NOMO-1 (cell line): ENCODE data around the gene PTF1A.

Source experiments
- DNase-seq, 2 experiments: peaks; one replicate each; lab custom pipeline; 2025; ENCODE audit not compliant: unreplicated experiment in 2 of 2; lab: John Stamatoyannopoulos, UW

The PTF1A gene, protein sequence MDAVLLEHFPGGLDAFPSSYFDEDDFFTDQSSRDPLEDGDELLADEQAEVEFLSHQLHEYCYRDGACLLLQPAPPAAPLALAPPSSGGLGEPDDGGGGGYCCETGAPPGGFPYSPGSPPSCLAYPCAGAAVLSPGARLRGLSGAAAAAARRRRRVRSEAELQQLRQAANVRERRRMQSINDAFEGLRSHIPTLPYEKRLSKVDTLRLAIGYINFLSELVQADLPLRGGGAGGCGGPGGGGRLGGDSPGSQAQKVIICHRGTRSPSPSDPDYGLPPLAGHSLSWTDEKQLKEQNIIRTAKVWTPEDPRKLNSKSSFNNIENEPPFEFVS

DNA sequence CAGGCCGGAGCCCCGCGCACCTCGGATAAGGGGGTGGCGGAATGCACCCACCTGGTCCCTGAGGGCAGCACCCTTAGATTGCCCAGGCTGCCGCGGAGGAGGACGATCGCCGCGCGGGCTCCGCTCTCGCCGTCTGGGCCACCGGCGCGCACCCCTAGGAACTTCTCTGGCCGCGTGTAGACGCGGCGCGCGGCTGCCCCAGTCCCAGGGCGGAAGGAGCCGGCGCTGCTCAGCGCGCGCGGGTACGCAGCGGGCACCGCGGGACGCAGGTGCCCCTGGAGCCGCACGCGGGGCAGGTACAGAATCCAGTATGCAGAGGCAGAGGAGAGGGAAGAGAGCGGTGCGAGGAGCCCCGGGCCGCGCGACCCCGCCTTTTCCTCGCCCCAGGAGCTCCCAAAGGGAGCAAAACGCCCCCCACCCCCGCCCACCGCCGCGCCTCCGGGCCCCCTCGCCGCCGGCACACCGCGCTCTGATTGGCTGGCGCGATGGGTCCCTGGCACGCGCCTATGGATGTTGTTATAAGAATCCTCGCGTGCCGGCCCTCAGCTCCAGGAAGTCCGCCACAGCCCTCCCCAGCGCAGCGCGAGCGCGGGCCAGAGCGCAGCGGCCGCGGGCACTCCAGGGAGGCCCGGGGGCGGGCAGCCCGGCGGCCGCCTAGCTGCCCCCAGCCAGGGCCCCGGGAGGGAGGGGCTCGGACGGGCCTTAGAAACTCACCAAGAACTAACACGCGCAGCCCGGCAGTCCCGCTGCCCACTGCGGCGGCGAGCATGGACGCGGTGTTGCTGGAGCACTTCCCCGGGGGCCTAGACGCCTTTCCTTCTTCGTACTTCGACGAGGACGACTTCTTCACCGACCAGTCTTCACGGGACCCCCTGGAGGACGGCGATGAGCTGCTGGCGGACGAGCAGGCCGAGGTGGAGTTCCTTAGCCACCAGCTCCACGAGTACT lies at the start of gene PTF1A:
TSS of gene PTF1A (plus strand) at position 549 of the 948 bp plus-strand sequence. CDS start at position 768, 219 bp downstream.
- no peak for DNase-seq

DNA sequence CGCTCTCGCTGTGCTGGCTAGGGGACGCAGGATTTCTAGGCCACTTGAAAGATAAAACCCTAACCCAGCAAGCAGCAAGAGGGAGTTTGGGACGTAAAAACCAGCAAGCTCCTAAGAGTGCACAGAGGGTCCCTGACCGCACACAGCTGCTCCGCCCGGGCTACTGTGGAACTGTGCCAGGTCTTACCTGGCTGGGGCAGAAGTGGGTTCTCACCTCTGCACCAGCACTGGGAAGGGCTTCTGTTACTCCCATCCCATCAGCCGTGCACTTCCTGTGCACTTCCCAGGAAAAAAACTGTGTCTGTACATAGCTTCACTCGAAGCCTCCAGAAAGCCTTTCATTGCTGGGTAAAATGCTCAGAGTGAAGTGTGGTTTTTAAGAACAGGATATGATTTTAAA lies 45.9 kb upstream of the PTF1A start:
- DNase-seq = no peak

DNA sequence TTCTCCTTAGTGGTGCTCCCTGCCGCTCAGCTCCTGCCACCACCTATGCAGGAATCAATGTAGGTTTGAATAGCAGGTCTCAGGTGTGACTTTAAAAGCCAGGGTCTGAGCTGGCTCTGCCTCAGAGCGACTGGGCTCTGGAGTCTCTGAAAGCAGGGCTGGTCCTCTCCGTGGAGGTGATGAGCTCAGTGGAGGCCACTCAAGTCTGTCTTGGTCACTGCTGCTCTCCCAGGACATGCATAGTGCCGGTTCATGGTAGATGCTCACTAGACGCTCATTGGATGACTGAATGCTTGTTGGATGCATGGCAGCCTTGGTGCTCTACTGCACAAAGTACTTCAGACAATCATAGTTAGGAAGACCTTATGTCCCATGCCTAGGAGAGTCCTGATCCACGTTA lies 45.1 kb upstream of the PTF1A start:
- DNase-seq = no peak

DNA sequence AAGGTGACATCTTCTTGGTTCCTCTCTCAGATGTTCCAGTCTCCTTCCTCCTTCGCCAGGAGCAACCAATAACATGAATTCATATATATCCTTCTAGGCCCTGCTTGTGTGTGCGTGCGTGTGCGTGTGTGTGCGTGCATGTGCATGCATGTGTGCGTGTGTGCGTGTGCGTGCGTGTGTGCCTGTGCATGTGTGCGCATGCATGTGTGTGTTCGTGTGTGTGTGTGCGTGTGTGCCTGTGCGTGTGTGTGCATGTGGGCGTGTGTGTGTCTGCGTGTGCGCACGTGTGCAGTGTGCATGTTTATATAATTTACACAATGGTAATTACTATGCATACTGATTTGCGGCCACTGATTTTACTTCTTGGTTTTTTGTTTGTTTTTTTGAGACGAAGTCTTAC lies 43.9 kb upstream of the PTF1A start:
- no peak for DNase-seq

DNA sequence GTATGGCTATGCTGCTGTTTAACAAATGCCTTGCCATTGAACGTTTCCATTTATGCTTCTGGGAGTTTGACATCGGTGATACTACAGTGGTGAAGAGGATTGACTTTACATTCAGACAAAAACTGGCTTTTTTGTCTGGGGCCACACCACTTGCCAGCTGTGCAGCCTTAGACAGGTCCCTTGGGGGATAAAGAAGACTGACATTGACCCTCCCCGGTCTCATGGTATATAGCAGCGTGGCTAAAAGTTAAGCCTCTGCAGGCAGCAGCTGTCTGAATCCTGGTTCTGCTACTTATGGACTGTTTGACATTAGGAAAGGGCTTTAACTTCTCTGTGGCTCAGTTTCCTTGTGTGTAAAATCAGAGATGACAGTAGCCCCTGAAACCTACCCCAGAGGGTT lies 42.0 kb upstream of the PTF1A start:
- DNase-seq = no peak

DNA sequence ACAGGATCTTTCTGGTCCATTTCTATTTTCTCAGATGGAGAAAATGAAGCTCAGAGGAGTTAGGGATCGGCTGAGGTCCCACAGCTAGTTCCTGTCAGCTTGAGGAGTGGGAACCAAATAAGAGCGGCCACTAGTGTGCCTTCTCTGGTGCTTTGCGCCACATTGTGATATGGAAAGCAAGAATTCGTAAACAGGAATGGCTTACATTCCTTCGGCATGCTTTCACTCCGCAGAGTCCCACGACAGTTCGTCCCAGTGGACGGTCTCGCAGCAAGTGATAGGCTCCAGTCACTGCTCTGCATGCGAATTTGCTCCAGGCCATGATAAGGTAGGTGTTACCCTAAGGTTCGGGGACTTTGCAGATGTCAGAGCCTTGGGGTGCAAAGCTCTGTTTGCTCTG lies 41.5 kb upstream of the PTF1A start:
- no peak for DNase-seq

DNA sequence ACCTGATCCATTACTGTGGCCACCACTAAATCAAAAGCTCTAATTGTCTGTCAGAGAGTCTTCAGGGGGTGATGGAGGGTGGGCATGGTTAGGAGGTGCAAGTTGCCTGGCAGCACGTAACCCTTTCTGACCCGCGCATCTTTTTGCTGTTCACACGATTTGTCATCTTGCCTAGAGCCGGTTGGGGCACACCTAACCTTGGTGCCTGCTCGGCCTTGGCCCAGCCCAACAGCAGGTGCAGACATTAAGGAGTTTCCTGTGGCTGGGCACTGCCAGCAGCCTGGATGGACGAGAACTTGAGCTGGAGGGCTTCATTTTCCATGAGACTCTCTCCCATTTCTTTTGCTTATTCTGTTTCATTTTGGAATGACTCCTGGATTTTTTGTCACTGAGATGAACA lies 41.0 kb upstream of the PTF1A start:
- DNase-seq = no peak

DNA sequence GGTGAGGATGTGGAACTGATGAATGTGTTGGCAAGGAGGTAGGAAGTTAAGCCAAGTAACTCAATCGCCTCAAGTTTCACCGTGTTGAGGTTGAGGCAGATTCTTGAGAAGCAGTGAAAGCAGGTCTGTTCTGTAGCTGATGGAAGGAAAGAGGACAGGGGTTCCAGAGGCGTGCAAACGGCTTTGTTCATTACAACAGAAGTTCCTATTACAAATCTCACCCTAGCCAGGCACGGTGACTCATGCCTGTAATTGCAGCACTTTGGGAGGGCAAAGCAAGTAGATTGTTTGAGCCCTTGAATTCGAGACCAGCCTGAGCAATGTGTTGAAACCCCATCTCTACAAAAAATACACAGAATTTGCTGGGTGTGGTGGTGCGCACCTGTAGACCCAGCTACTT lies 36.9 kb upstream of the PTF1A start:
- DNase-seq = peak; percentile 15 to 61

DNA sequence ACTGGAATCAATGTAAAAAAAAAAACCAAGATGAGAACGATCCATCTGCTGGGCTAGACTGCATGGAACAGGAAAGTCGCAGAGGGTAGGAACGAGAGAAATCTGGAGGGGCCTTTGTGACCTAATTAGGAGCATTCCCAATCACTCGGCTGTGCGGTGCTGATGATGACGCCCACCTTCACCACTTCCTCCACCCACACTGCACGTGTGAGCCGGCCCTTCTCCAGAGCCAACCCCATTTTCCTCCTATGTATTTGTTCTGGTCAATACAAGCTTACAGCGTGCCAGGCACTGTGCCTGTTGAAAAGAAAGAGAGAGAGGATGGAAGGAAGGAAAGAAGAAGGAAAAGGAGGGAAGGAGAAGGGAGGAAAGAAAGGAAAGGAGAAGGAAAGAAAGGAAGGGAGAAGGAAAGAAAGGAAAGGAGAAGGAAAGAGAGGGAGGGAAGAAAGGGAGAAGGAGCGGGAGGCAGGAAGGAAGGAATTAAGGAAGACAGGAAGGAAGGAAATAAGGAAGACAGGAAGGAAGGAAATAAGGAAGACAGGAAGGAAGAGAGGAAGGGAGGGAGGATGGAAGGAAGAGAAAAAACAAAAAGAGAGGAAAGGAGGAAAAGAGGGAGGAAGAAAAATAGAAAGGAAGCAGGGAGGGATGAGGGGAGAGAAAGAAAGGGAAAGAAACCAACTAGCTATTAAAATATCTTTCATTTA lies 35.5 kb upstream of the PTF1A start:
- no peak for DNase-seq

DNA sequence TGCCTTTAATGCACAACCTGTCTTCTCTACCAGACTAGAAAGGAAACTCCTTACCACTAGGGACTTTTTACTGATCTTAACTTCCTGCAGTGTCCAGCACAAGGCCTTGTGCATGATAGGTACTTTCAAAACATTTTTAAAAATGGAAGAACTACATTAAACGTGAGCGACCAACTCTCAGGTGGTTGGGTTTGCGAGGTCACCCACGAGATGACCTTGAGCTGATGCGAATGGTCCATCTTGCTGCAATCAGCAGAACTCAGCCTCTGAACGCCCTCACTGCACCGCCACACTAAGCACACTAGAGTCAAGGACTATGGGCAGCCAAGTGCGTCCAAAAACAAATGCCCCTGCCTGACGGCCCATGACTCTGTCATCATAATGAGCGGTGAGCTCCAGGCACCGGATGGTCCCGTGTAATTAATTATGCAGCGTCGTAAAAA lies 34.9 kb upstream of the PTF1A start:
- DNase-seq = no peak

DNA sequence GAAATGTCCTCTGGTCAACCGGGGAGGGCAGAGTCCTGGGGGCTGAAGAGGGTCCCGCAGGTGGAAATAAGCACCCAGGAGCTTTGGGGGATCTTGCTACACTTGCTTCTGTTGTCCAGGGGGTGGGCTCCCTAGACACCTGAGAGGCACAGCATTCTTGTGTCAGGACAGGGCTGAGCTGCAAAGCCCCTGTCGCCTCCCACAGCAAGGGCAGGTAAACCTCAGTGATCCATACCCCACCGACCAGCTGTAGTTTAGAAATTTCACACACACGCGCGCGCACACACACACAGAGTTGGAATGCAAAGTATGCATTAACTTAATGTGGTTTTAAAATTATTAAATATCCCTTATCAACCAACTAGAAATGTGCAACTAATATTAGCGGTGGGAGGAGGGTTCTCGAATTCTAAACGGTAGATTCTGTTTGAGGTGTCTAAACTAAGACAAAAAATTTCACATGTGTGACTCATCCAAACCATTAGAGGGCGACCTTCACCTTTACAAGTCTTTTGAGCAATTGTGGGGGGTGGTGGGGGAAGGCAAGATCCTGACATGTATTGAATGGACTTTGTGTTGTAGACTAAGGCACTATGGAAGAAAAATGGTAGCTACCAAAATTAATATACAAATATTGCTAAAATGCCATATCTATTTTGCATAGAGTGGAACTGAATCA lies 34.3 kb upstream of the PTF1A start:
- peak in 1 of 2 experiments; percentile 45 for DNase-seq

DNA sequence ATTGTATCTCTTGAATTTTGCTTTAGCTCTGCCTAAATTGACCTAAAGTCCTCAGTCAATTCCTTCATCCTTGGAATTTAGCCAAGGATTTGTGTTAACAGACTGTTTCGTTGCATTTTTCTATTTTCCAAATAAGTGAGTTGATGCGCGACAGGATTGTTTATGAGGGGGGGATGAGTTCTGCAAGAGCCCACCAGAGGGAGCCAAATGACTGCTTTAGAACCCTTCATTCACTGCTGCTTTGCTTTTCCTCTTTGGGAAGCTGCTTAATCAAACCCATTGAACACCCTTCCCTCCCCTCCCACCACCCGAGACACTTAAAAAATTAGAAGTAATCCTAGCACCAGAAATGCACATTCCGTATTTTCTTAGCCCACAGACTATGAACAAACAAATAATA lies 33.7 kb upstream of the PTF1A start:
- peak in 1 of 2 experiments; percentile 51 for DNase-seq

DNA sequence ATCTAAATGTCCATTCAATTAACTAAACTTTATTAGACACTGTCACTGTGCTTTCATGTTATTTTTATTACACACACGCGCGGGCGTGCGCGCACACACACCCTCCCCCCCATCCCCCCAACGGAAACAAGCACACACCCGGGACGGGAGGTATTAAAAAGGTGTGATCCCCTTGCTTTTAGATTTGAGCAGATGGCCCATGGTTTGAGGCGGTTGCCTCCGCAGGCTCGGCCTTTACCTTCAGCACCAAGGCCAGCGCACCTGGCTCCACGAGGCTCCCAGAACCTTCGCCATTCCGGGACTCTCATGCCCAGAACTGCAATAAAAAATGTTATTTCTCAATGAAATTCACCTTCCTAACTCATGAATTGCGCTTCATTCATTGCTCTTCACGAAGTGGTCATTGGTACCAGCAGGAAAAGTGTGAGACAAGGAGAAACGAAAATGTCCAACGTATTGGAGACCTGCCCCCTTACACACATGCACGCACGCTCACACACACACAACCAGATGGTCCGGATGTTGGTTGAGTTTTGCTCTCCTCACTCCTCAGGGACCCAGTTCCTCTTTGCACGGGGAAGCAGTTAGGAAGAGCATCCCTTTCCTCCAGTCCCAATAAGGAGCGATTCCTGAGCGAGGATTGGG lies 20.8 kb upstream of the PTF1A start:
- DNase-seq = no peak

DNA sequence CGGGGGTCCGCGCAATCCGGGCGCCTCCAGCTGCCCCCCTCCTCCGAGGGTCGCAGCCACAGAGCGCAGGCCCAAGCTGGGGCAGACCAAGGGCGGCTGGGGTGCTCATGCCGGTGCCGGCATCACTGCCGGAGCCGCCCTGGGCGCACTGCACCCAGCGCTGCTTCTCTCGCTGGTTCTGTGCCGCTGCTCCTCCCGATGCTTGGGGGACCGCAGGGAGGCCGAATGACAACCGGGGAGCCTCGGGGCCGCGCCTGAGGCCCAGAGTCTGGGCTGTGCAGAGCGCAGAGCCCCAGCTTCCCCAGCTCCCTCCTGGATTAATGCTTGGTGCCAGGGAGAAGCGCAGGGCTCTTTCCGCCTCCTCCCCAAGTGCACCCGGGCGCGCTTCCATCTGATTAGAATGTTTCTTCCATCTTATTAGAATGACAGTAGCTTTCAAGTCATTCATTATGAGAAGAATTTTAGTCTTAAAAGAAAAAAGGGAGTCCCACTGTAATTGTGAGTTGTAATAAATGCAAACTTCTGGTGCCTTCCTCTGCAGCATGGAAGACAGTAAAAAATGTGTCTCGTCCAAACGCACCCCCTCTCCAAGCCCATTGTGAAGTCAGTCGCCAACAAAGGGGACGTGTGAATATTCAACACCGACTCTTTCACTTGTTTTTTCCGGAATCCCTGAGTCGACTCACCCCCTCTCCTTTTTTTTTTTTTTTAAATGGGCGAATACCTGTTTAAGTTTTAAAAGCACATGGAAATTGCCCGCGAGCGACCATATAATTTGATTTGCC lies 19.5 kb upstream of the PTF1A start:
- no peak for DNase-seq

DNA sequence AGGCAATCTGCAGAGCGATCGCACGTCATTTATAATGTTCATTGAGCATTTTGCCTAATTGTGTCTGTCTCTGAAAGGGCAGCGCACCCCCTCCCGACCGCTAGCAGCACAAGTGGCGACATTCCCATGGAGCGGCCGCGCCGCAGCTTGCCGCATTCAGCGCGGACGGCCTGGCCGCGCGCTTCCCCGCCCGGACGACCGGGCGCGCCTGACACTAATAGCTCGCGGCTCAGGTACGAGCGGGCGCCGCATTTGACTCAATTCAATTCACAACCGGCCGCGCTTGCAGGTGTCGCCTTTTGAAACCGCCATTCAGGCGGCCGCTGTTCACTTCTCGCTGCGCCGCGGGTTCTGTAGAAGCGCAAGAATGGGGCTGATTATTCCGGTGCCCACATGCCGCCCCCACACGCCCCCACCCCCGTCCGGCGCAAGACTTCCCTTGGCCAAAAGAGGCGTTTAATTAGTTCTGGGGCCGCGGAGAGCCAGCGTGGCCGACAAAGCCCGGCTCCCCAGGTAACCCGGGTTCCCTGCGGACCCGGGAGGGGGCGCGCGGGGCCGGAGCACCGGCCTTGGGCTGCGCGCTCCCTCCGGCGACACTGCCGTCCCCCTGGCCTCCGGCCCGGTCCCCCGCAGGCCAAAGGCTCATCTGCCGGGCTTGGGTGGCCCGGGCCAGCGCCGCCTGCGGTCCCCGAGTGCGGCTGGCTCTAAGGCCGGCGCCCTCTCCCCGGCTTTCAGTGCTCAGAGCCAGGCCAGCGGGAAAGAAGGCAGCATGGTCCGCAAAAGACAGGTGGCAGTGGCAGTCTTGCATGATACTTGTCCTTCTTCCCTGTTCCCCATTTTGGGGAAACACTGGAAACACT lies 18.7 kb upstream of the PTF1A start:
- DNase-seq = no peak

DNA sequence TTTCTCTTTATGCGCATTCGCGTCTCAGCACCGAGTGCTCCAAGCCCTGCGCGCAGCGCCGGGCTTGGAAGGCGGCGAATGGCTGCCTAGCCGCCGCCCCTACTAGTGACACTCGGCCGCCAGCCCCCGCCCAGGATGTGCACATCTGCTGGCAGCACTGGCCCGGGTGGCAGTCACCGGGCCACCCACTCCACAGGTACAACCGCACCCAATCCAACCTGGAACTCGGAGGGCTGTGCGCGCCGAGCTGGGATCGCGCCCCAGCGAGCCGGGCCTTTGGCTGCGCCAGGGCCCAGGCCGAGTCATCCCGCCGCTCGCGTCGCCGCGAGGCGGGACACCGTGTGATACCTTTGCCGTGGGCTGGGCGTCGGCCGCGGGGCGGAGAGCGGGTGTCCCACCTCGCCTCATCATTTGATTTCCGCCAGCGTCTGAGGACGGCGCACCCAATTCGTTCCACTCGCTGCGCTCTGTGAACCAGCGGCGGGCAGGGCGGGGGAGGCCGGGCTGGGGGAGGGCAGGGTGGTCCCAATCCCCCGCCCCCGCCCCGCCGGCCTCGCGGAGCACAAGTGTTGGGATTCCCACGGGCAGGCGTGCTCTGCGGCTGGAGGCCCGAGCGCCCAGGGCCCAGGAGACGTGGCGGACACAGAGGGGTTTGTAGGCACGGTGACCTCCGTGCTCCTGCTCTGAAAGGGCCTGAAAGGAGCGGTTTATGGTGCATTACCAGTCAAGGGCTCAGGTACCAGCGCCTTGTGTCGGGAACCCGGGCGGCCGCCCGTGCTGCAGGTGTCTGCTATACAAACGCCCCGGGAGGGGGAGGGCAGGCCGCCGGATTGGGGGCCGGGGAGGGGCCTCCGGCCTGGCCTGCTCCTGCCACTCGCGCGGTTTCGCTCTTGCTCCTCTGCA lies 17.8 kb upstream of the PTF1A start:
- no peak for DNase-seq

DNA sequence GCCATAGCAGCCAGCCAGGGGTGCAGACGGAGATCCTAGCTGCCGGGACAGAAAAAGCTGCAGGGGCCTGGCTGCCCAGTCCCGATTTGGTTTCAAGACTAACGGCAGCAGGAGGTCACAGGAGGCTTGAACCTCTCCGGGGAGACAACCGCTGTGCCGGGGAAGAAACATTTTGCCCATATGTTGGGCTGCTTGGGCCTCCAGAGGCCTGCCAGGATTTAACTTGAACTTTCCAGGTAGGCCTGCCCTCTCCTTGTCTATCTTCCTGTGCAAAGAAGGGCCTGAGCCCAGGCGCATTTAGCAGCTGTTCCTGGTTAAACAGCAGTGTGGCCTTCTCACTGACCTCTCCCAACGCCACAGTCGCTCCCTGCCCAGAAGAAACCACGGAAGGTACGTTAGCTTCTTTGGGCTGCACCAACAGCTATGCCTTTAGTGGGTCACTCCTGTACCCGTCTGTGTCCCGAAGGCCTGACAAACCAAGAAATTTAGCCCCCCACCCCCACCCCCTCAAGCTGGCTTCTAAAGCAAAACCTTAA lies 17.1 kb upstream of the PTF1A start:
- DNase-seq = no peak
